HG03097 (cell line): Measurements from ENCODE around the gene OST4.
"Not testable (repeated sequence)": the region's sequence is repeated elsewhere in the genome, so short reads cannot be mapped to it uniquely, and the experiment has no call there.

Experiments
- ATAC-seq: cut with Tn5 transposase; IDR thresholded peaks from one replicate; pipeline ENCODE4 v1.9.1; 2021; ENCODE audit not compliant: unreplicated experiment, low FRiP score

The OST4 gene

DNA sequence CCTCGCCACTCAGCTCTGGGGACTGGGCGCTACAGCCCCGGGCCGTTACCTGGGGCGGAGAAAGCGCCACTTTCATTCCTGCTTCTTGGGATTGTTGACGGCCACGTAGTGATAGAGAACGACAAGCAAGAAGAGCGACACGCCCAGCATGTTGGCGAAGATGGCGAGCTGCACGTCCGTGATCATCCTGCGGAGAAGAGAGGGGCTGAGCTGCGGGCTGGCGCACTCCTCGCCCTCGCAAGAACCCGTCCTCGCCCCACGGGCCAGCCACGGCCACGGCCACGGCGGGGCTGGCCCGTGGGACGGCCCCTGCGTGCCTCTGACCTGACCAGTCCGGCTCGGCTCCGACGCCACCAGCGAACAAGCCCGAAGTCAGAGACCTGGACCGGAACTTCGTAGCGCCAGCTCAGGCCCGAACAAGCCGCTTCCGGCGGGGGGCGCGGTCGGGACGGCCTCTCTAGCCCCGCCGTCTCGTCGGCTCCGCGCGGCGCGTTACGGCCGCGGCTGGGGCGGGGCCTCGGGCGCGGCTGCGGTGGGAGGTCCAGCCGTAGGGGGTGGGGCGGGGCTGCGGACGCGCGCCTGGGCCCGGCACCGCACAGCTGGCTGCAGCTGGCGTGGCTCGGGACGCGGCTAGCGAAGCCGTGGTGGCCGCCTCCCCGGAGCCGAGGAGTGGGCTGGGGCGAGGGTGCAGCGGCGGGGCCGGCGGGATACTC, at the start of gene OST4:
TSS of gene OST4 (minus strand) at position 378 of the 713 bp plus-strand sequence.
- peak; percentile 69 for ATAC-seq

- ATAC-seq: not testable (repeated sequence)
Measured at GRCh38 chr2:27119330-27119670, 47.8 kb upstream of the OST4 start.

GRCh38 chr2:27118525-27119329, 47.3 kb upstream of the OST4 start, which contains the start of gene CGREF1:
Gene CGREF1, minus strand, starts transcription at chr2:27119128. Its CDS starts 14,762 bp downstream, at chr2:27104366.
- no peak for ATAC-seq

- ATAC-seq: no peak
Measured at GRCh38 chr2:27117995-27118524, 46.6 kb upstream of the OST4 start.

DNA sequence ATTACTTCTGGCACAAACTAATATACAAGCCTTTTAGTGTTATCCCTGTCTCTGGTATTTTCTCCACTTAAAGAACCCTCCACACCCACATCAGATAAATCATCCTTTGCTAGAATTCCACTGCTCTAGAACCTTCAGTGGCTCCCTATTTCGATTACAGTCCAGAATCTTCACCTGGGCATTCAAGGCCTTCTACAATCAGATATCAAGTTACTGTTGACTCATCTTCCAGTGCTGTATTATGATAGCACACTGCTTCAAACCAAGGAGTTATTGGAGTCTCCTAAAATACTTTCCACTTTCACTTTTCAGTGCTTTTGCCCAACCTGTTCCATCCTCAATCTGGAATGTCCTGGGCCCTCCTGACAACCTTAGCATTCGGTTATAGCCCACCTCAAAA, 44.1 kb upstream of the OST4 start:
- ATAC-seq: no peak

- not testable (repeated sequence) for ATAC-seq
Measured at GRCh38 chr2:27111392-27112078, 40.1 kb upstream of the OST4 start.

GRCh38 chr2:27110603-27111352, 39.3 kb upstream of the OST4 start:
- not testable (repeated sequence) for ATAC-seq

- ATAC-seq: no peak
Measured at GRCh38 chr2:27109083-27109482, 37.6 kb upstream of the OST4 start.

DNA sequence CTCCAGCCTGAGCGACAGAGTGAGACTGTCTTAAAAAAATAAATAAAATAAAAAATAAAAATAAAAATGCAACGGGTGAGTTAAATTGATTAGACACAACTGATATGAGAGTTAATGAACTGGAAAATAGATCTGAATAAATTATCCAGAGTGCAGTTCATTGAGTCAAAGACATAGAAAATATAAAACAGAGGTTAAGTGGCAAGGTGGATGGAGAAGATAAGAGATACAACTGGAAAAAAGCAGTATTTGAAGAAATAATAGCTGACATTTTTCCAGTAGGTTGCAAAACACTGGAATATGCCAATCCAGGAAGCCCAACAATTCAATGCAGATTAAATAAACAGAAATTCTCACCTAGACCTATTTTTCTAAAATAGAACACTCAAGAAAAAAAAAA, 36.8 kb upstream of the OST4 start:
- ATAC-seq: no peak

- no peak for ATAC-seq
Measured at GRCh38 chr2:27105981-27106380, 34.5 kb upstream of the OST4 start.

DNA sequence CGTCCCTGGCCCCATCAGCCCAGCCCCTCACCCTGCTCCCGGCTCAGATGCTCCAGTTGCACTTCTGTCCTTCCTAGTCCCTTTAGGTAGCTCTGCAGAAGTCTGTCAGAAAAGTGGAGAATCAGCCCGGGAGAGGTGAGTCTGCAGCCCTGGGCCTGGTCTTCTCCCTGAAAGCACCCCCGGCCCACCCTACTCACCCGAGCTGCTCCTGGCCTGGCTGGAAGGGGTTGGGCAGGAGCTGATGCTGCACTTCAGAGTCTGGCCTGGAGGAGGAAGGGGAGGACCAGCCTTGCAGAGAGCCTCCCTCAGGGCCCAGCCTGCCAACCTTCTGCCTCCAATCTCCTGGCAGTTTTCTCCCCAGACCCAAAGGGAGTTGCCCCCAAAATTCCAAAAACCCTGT, 30.9 kb upstream of the OST4 start:
- ATAC-seq: no peak

GRCh38 chr2:27100036-27100435, 28.6 kb upstream of the OST4 start:
- no peak for ATAC-seq

DNA sequence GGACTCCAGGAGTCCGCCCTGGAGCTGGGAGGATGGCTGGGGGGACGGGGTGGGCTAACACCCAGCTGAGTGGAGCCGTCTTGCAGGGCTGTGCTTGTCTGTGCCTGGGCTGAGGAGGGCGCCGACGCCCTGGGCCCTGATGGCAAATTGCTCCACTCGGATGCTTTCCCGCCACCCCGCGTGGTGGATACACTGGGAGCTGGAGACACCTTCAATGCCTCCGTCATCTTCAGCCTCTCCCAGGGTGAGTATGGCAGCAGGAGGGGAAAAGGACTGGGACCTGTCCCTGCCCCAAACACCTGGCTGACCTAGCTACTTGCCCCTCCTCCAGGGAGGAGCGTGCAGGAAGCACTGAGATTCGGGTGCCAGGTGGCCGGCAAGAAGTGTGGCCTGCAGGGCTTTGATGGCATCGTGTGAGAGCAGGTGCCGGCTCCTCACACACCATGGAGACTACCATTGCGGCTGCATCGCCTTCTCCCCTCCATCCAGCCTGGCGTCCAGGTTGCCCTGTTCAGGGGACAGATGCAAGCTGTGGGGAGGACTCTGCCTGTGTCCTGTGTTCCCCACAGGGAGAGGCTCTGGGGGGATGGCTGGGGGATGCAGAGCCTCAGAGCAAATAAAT, 28.0 kb upstream of the OST4 start:
- ATAC-seq: no peak

GRCh38 chr2:27097341-27097740, 25.9 kb upstream of the OST4 start:
- no peak for ATAC-seq

- ATAC-seq: no peak
Measured at GRCh38 chr2:27096748-27097297, 25.4 kb upstream of the OST4 start.

GRCh38 chr2:27095745-27096651, 24.5 kb upstream of the OST4 start:
- no peak for ATAC-seq

DNA sequence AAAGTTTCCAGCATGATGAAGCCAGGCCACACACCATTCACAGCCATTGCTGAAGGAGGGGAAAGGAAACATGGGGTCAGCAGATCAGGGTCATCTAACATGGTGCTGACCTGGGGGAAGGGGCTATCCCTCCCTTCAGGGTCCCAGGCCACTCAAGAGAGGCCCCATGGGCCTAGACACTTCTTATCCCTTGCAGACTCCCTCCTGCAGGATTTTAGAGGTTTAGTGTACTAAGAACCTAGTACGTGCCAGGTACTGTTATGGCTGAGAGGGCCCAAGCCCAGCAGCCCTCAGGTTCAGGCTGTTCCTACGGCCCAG, 23.9 kb upstream of the OST4 start:
- no peak for ATAC-seq

GRCh38 chr2:27094353-27094984, 23.0 kb upstream of the OST4 start:
- no peak for ATAC-seq
